Measurements from ENCODE around the gene SH2B2.

Gene SH2B2

DNA sequence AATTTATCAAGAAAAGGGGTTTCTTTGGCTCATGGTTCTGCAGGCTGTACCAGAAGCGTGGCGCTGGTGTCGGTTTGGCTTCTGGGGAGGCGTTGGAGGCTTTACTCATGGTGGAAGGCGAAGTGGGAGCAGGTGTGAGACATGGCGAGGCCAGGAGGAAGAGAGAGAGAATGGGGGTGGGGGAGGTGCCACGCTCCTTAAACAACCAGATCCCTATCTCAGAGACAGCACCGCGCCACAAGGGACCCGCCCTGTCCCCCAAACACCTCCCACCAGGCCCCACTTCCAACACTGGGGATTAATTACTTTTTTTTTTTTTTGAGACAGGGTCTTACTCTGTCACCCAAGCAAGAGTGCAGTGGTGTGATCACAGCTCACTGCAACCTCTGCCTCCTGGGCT is 18.0 kb upstream of the SH2B2 start:
- FAIRE-seq, result no peak

DNA sequence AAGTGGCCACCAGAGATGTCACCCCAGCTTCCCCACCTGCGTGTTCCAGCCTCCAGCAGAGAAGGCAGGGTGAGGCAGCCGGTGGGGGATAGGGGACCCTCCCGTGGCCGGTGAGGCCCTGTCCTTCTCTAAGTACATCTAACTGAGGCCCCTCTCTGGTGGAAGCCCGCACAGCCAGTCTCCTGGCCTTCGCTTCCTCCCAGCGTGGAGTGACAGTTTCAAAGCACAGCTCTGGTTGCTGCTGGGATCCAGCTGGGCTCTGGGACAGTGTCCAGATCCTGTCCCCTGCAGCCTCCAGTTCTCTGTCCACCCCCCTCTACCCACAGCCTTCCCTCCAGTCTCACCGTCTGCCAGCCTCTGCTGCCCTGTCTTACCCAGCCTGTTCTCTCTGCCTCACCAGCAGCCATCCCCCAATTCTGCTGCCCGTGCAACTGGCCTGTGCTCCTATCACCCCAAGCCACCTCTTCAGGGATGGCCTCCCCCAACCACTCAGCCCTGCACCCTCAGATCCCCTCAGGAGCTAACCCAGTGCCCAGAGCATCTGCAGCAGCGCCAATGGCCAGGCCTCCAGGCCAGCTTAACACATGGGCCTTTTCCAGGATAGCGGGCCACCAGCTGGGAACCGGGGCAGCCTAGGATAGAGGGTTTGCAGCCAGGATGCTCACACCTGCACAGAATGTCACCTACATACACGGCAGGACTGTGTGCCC is 16.3 kb upstream of the SH2B2 start:
- no peak for FAIRE-seq

DNA sequence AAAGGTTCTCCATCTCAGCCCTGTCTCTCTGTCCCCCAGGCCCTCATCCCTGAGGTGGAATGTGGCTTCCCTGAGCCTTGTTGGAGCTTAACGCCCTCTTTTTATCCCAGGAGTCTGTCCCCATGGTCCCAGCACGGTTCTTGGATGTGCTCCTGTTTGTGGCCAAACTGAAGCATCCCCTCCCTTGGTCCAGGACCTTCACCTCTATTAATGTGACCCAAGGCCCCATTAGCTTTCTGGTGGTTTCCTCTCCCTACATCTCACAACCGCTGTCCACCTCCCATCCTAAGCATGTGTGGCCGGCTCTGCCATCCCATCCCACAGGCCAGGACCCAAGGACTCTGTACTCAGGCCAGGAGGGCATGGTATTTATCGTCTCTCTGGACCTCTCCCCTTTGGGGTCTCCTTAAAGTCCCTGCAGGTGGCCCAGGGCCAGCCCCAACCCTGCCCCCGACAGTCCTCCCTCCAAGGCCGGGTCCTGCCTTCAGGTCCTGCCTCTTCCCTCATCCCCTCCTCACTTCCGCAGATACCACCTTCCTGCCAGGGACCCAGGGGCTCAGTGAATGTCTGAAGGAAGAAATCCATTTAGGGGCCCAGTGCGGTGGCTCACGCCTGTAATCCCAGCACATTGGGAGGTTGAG is 15.4 kb upstream of the SH2B2 start:
- no peak for FAIRE-seq

DNA sequence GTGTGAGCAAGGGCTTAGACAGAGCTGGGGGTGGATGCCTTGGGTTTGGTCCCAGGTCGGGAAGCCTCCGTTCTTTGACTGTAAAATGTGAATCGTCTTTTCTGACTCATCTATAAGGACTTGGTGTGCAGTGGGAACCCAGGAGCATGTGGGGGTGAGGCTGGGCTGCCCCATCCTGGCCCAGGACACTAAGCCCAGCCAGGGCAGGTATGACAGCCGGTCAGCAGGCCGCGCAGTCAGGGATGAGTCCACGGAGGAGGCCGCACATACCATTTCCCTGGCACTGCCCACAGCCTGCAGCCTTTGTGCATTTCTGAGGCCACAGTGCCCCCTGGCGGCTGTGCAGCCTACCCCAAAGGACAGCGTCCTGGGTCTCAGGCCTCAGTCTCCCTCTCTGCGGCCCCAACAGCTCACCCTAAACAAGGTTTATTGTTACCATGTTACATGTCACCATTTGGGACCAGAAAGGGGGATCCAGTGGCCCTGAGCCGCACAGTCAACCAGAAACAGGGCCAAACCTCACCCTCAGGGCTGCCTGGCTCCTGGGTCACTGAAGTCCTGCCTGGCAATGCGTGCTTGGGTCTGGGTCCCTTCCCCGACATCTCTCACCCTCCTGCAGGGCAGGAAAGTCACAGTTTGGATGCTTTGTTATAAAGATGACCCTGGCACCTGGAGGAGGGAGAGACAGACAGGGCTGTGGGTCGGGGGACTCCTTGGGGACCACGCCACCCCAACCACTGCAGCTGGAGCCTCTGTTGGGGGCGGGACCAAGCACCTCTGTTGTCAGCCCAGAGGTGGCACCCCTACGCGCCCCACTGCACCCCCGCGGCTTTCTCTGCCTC is 14.4 kb upstream of the SH2B2 start:
- no peak for FAIRE-seq

DNA sequence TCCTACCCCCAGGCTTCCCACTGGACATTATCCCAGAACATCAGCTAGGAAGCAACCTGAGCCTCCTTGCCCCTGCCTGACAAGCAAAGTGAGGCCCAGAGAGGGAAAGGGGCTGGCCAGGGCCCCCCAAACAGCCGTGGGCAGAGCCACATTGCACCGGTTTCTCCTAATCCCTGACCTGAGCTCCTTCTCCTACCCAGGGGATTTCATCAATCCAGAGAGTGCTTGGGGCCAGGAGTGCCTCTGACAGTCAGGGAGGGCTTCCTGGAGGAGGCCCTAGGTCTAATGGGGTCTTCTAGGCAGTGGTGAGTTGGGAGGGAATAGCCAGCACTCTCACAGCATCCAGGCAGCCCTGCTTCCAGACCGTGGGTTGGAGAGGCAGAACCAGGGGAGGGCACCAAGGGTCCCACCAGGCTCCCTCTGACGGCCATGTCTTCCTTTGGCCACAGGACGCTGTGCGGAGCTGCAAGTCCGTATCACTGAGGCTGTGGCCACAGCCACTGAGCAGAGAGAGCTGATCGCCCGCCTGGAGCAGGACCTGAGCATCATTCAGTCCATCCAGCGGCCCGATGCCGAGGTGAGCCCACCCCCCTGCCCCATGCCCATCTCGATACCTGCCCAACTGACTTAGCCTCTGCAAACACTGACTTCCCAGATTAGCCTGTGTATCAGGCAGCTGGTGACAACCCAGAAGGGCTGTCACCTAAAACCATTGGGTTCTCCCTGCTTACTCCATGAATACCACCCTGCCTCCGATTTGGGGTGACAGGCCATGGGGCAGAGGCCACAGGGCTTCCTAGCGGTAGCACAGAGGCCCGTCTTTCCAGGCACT is 13.5 kb upstream of the SH2B2 start:
- FAIRE-seq, result no peak

DNA sequence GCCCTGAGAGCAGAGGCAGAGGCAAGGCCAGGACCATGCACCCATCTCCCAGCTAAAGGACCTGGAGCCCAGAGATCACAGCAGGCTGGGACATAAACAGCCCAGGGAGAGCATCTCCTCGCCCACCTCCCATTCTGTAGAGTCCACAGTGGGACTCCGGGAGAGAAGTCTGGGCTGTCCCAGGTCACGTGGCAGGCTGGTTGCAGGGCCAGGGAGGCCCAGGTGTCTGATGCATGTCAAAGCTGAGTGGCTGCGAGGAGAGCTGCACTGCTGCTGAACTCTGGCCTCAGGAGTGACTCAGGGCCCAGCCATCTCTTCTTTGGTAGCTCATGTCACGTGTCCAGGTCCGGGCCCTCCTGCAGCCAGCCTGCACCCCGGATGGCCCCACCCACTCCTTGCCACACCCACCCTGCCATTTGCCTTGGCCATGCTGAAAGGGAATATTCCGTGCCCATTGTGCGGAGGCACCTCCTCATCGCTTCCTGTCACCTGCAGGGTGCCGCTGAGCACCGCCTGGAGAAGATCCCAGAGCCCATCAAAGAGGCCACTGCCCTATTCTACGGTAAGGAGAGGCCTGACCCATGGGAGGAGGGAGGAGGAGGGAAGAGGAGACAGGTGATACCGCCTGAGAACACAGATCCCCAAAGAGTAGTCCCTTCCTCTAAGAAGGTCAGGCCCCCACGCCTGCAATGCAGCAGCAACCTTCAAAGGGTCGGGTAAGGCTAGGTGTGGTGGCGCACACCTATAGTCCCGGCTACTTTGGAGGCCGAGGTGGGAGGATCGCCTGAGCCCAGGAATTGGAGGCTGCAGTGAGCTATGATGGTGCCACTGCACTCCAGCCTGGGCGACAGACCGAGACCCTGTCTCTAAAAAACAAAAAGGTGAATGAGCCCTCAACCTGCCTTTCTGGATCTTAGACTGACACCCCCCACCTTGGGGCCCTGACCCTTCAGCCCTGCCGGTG is 12.6 kb upstream of the SH2B2 start:
- no peak for FAIRE-seq

DNA sequence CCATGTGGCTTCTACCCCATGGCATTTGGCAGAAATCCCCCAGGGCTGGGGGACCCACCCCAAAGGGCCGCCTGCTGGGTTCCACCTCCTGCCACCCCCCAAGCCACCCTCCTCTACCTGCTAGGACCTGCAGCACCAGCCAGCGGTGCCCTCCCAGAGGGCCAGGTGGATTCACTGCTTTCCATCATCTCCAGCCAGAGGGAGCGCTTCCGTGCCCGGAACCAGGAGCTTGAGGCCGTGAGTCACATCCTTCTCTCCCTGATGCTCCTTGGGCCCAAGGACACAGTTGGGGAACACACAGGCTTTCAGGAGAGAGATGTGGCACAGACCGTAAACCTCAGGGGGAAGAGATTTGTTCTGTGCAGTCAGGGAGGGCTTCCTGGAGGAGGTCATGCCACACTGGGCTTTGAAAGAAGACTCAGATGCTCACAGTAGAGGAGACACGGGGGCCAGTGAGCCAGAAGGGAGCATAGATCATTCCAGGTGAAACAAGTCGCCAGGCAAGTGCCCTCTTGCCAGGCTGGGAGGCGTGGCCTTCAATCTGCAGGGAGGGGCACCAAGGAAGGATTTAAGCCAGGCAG is 11.5 kb upstream of the SH2B2 start:
- no peak for FAIRE-seq

DNA sequence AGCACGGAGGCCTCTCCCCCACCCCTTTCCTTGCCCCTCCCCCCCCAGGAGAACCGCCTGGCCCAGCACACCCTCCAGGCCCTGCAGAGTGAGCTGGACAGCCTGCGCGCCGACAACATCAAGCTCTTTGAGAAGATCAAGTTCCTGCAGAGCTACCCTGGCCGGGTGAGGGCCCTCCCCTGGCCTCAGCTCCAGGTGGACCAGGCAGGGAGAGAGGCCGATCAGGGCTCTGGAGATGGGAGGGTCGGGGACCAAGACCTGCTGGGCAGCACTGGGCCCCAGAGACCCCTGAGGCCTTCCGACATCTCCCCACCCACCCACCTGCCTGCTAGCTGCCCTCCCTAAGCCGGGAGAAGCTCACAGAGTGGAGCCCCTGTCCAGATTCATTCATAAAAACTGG is 8.8 kb upstream of the SH2B2 start:
- no peak for FAIRE-seq

DNA sequence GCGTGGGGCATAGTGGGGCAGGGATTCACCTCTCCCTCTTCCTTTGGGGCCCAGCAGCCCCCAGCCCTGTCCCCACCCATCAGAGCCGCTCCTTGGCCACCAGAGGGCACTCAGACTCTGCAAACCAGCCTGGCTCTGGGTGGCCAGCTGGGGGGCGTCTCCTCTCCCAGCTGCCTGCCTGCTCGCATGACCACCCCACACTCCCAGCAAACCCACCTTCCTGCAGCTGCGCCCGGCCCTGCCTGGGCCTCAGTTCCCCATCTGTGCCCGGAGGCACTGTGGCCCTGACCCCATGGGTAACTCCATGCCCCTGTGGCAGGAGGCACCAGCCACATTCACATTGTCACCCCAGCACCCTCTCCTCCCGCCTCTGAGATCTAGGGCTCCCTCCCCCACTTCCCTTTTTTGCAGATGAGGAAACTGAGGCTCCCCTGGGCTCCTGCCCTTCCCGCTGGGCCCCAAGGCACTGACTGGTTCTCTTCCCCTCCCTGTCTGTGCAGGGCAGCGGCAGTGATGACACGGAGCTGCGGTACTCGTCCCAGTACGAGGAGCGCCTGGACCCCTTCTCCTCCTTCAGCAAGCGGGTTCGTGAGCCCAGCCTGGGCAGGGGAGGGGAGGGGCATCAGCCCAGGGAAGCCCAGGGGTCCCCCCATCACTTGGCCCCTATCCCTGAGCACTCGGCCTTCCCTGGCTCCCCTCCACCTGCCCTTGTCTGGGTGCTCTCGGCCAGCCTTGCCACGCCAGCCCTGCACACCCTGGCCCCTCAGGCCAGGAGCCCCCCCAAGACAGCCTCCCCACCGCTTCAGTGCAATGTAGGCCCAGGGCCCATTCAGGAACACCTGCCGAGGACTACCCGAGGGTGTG is 6.9 kb upstream of the SH2B2 start:
- no peak for FAIRE-seq

DNA sequence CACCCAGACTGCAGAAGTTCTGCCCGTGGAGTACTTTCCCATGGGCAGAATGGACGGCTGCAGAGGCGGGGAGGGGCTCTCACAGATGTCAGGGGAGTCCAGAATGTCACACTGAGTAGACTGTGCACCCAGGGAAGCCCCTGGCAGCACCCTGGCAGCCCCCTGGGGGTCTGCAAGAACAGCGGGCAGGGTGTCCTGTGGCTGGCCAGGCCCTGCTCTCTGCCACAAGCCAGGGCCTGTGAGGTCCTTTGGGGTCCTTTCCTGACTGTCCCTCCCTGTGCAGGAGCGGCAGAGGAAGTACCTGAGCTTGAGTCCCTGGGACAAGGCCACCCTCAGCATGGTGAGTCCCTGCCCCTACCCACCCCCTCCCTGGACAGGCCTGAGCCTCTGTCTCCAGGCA is 6.1 kb upstream of the SH2B2 start:
- FAIRE-seq, result no peak

DNA sequence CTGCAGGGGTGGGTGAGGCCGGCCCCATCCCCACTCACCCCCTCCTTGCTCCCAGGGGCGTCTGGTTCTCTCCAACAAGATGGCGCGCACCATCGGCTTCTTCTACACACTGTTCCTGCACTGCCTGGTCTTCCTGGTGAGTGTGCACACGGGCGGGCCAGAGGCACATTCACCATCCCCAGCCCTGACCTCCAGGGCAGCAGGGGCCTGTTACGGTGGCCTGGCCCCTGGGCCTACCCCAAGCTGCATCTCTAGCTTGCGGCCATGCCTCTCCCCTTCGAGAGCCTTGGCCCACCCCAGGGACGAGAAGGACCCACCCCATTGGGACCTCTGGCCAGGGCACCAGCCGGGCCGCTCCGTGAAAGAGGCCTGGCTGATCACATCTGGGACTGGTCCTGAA is 4.9 kb upstream of the SH2B2 start:
- no peak for FAIRE-seq

DNA sequence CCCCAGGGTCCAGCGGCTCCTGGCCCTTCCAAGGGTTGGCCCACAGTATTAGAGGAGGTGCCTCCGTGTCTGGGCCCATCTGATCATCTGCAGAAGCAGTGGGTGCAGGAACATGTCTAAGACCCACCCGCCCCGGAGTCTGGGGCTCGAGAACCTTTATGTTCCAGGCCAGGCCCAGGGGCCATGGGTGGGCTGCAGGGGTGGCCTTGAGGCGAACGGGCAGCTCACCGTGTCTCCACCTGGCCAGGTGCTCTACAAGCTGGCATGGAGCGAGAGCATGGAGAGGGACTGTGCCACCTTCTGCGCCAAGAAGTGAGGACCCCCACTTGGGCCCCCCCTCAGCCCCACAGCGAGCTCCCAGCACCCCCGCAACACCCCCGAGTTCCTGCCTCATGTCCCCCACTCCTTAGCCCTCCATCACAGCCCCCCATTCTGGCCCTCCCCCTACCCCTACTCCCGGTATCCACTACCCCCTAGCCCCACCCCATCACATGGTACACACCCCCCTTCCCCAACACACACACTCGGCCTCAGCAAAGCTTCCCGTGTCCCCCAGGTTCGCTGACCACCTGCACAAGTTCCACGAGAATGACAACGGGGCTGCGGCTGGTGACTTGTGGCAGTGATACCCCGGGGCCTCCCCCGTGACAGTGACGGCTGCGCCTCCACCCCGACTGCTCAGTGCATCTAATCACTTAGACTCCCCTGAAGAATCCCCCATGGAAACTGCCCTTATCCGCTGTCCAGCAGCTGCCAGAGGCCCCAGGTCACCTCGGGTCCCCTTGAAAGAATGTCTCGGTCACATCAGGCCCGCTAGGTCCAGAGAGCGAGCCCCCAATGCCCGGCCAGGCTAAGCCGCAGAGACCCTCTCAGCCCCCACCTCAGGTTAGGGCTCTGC is 4.0 kb upstream of the SH2B2 start:
- no peak for FAIRE-seq

DNA sequence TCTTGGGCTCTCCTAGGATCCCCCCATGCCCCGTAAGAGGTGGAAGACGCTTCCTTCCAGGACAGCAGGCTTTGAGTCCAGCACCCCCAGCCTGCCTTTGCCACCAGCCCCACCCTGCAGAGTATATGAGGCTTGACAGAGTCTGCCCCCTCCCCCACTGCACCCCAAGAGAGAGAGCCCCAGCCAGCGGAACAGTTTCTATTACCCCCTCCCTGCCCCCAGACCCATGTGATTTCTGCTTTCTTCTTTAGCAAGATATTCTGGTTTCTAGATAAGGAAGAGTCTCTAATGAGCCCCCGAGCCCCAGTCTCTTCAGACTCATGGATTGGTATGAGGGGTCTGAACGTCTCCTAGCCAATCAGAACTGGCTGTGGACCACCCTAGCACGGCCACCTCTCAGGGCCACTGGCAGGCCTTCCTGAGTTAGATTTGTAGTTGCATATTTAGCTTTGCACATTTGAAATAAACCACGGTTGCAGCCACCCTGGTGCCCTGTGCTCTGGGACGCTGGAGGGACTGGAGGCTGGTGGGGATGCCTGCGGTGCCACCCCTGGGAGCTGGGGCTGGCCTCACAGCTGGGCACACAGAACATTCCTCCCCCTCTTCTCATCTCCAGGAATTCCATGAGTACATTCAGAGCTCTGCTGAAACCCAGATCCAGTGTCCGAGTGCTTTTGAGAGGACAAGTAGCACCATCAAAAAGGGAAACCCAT is 3.0 kb upstream of the SH2B2 start:
- FAIRE-seq, result no peak

DNA sequence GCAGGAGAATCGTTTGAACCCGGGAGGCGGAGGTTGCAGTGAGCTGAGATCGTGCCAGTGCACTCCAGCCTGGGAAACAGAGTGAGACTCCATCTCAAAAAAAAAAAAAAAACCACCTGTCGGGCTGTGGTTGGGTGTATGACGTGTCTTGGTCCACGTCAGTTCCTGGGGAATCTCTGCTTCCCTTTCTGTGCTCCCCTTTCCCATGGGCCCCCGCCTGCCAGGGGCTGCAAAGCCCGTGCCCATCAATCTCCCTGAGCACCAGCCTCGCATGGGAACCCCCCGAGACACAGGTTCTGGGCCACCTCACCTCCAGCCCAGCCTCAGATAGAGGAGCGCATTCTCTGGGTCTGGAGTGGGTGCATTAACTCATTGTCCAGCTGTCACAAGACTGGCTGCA is 2.3 kb upstream of the SH2B2 start:
- no peak for FAIRE-seq

DNA sequence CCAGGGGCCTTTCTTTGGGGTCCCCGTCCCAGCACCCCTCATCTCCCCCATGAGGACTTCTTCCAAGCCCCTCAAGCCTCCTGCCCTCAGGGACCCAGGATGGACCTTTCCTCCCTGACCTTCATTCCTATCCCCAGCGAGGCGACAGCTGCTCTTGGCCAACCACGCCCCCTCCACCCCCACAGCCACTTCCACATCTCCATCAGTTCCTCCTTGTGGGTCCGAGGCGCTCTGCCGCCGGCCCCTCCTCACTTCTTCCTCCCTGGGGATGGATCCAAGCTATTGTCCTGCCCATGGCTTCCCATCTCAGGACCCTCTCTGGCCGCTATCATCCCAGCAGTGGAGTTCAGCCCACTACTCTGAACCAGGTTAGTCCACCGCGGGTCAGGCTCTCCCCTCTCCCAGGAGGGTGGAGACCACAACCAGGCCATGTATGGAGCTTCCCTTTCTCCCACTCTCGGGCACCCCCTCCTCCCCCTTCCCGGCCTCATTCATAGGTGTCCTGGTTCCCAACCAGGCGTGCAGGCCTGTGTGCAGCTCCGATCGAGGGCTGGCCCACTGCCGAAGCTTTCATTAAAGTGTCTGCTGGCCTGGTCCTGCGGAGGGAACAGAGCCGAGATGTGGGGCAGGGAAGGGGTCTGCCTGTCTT is 1.7 kb upstream of the SH2B2 start:
- no peak for FAIRE-seq

DNA sequence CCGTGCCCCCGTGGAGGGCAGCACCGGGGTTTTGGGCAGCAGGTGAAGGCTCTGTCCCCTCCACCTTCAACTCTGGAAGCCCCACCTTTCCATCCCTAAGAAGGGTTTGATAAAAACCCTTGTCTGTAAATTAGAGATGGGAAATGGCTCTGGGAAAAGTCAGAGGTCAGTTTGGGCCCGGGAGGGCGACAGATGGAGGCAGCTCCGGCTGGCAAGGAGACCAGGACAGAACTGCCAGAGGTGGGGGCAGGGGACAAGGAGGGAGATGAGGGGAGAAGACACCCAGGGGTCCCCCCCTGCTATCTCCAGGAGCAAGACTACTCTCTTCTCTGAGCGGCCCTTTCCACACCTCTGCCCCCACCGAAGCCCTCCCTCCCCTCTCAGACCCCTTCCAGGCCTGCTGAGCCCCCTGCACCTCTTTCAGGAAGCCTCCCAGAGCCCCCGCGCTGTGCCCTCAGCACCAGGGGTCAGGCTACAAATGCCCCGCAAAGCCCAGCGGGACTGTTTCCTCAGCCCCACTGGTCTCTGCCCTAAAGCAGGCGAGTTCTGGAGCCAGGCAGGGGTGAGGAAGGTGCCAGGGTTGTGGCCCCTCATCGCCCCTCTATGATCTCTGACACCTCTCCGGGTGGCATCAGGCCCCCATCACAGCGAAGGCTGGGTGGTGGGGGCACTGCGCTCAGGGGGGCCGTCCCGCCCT is 980 bp upstream of the SH2B2 start:
- no peak for FAIRE-seq

All from colon (tissue), 2 donors.